ENCODE results near the gene THNSL1. TPM values are rescaled to one million over a fixed set of nuclear protein-coding genes. Genes with fewer than 3 reads are reported as not detected.

The THNSL1 gene
- total and polyA plus RNA-seq, 9 of the 15 experiments (the other 6 are each of a cell fraction or from before 2014, with no cell fraction given) = 4.5 to 8.6 (median 6.3) TPM

- H3K9me1 ChIP-seq (ENCODE audit: control insufficient read depth, insufficient read depth, low read length) = no peaks in the 10 kb centered on the region
- no peaks in the 10 kb centered on the region; the same call in 2 of the 3 replicates for H3K36me3 ChIP-seq (ENCODE audit: control insufficient read depth, insufficient read depth, low read length)
- peak; percentile 37 for FAIRE-seq
- peak overlapping the region; percentile 49 for H3K4me3 ChIP-seq
- peak in 1 of 4 experiments; percentile 41 for DNase-seq (ENCODE audit: extremely low read depth in 1 of 4, low spot score in 3 of 4)
- in situ Hi-C loops (cut with MboI) (no loop called here), intact Hi-C loops (cut with micrococcal nuclease) (loop anchor here (2.0 to 10.0 kb wide), 3 partner anchors 61 to 293 kb away; partner anchors contain the start of genes ARHGAP21 and PRTFDC1)
- no peaks in the 10 kb centered on the region for H3K27me3 ChIP-seq (ENCODE audit: control insufficient read depth in 2 of 2, insufficient read depth in 2 of 2, low read length in 2 of 2)
- H3K9me3 ChIP-seq (replicated peaks; ENCODE audit: control insufficient read depth, insufficient read depth, low read depth, low read length) = no peaks in the 10 kb centered on the region
- POLR2A ChIA-PET = interaction anchor here (0.9 kb wide), 1 partner anchor 314 kb away, joined by 3 read pairs; no protein-coding TSS in a partner anchor
- CTCF ChIA-PET (ENCODE audit: low intra/inter-chr PET ratio) = no interaction called here
- H3K9ac ChIP-seq (ENCODE audit: insufficient read depth in 1 of 2, low read depth in 2 of 2, low read length in 2 of 2) = peak overlapping the region in 1 of 2 experiments; percentile 86; a peak in 2 of 4 replicates
- no peaks in the 10 kb centered on the region for H4K20me1 ChIP-seq (replicated peaks; ENCODE audit: control insufficient read depth, insufficient read depth, low read length)
- H3K79me2 ChIP-seq (ENCODE audit: control insufficient read depth, insufficient read depth, low read length) = peaks cover 14% of the 10 kb centered on the region
- H3K4me2 ChIP-seq (ENCODE audit: insufficient read depth, low read length) = peak overlapping the region; percentile 86; the same call in 1 of the 2 replicates
- BruUV-seq (replicated peaks) = no TSS peak
- H3K4me1 ChIP-seq (replicated peaks in 1 of 2; ENCODE audit: control insufficient read depth in 2 of 2, insufficient read depth in 2 of 2, low read length in 2 of 2) = peaks cover 7 to 9% of the 10 kb centered on the region in 2 experiments
- 48% methylated on average over 6 of the region's 6 CpGs for WGBS (ENCODE audit: insufficient coverage, low coverage, missing lambda C conversion rate)
- ATAC-seq = no peak
- peak overlapping the region; percentile 94; the same call in 2 of the 3 replicates for H3K27ac ChIP-seq (ENCODE audit: extremely low read depth, low read depth, low read length)
- peak overlapping the region; percentile 94 for H2AFZ ChIP-seq (ENCODE audit: low read depth, low read length)
- TF ChIP-seq, protein P1, sequence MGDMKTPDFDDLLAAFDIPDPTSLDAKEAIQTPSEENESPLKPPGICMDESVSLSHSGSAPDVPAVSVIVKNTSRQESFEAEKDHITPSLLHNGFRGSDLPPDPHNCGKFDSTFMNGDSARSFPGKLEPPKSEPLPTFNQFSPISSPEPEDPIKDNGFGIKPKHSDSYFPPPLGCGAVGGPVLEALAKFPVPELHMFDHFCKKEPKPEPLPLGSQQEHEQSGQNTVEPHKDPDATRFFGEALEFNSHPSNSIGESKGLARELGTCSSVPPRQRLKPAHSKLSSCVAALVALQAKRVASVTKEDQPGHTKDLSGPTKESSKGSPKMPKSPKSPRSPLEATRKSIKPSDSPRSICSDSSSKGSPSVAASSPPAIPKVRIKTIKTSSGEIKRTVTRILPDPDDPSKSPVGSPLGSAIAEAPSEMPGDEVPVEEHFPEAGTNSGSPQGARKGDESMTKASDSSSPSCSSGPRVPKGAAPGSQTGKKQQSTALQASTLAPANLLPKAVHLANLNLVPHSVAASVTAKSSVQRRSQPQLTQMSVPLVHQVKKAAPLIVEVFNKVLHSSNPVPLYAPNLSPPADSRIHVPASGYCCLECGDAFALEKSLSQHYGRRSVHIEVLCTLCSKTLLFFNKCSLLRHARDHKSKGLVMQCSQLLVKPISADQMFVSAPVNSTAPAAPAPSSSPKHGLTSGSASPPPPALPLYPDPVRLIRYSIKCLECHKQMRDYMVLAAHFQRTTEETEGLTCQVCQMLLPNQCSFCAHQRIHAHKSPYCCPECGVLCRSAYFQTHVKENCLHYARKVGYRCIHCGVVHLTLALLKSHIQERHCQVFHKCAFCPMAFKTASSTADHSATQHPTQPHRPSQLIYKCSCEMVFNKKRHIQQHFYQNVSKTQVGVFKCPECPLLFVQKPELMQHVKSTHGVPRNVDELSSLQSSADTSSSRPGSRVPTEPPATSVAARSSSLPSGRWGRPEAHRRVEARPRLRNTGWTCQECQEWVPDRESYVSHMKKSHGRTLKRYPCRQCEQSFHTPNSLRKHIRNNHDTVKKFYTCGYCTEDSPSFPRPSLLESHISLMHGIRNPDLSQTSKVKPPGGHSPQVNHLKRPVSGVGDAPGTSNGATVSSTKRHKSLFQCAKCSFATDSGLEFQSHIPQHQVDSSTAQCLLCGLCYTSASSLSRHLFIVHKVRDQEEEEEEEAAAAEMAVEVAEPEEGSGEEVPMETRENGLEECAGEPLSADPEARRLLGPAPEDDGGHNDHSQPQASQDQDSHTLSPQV (IDR thresholded peaks at IDR 0.05) = peak; percentile 16; the same call in 1 of the 2 replicates
- TF ChIP-seq, protein P2, sequence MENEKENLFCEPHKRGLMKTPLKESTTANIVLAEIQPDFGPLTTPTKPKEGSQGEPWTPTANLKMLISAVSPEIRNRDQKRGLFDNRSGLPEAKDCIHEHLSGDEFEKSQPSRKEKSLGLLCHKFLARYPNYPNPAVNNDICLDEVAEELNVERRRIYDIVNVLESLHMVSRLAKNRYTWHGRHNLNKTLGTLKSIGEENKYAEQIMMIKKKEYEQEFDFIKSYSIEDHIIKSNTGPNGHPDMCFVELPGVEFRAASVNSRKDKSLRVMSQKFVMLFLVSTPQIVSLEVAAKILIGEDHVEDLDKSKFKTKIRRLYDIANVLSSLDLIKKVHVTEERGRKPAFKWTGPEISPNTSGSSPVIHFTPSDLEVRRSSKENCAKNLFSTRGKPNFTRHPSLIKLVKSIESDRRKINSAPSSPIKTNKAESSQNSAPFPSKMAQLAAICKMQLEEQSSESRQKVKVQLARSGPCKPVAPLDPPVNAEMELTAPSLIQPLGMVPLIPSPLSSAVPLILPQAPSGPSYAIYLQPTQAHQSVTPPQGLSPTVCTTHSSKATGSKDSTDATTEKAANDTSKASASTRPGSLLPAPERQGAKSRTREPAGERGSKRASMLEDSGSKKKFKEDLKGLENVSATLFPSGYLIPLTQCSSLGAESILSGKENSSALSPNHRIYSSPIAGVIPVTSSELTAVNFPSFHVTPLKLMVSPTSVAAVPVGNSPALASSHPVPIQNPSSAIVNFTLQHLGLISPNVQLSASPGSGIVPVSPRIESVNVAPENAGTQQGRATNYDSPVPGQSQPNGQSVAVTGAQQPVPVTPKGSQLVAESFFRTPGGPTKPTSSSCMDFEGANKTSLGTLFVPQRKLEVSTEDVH (IDR thresholded peaks at IDR 0.05; ENCODE audit: low read depth, partially characterized antibody) = peak; percentile 75
- TF ChIP-seq, protein P3, sequence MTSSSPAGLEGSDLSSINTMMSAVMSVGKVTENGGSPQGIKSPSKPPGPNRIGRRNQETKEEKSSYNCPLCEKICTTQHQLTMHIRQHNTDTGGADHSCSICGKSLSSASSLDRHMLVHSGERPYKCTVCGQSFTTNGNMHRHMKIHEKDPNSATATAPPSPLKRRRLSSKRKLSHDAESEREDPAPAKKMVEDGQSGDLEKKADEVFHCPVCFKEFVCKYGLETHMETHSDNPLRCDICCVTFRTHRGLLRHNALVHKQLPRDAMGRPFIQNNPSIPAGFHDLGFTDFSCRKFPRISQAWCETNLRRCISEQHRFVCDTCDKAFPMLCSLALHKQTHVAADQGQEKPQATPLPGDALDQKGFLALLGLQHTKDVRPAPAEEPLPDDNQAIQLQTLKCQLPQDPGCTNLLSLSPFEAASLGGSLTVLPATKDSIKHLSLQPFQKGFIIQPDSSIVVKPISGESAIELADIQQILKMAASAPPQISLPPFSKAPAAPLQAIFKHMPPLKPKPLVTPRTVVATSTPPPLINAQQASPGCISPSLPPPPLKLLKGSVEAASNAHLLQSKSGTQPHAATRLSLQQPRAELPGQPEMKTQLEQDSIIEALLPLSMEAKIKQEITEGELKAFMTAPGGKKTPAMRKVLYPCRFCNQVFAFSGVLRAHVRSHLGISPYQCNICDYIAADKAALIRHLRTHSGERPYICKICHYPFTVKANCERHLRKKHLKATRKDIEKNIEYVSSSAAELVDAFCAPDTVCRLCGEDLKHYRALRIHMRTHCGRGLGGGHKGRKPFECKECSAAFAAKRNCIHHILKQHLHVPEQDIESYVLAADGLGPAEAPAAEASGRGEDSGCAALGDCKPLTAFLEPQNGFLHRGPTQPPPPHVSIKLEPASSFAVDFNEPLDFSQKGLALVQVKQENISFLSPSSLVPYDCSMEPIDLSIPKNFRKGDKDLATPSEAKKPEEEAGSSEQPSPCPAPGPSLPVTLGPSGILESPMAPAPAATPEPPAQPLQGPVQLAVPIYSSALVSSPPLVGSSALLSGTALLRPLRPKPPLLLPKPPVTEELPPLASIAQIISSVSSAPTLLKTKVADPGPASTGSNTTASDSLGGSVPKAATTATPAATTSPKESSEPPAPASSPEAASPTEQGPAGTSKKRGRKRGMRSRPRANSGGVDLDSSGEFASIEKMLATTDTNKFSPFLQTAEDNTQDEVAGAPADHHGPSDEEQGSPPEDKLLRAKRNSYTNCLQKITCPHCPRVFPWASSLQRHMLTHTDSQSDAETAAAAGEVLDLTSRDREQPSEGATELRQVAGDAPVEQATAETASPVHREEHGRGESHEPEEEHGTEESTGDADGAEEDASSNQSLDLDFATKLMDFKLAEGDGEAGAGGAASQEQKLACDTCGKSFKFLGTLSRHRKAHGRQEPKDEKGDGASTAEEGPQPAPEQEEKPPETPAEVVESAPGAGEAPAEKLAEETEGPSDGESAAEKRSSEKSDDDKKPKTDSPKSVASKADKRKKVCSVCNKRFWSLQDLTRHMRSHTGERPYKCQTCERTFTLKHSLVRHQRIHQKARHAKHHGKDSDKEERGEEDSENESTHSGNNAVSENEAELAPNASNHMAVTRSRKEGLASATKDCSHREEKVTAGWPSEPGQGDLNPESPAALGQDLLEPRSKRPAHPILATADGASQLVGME (CRISPR knock-in tag; IDR thresholded peaks at IDR 0.05) = no peak
These were observed 1.2 kb downstream of the THNSL1 start for GRCh38 chr10:25017661-25018060.
